ENCODE measurements around the gene TIMM50. TPM values are rescaled to one million over a fixed set of nuclear protein-coding genes. Genes with fewer than 3 reads are reported as not detected.

TIMM50 gene
- total RNA-seq, 1 experiment from 2014 or later, result 174 TPM

- POLR2A ChIA-PET (ENCODE audit: low non-redundant PET), result no interaction called here
- intact Hi-C loops (cut with micrococcal nuclease; ENCODE audit: unreplicated experiment), result loop anchor here (2.0 to 10.0 kb wide), 4 partner anchors 52 to 418 kb away; partner anchors contain the start of gene TIMM50
- peak within 1 kb of the TSS; percentile 81 for H3K4me3 ChIP-seq (ENCODE audit: low read depth, low read length, poor library complexity, severe bottlenecking)
- DNase-seq (ENCODE audit: low spot score), result peak; percentile 97
- H3K9me3 ChIP-seq (ENCODE audit: low read depth, low read length, poor library complexity, severe bottlenecking), result no peaks in the 10 kb centered on the region
- peak; percentile 94 for TF ChIP-seq CTCF (conservative IDR thresholded peaks at IDR 0.05; ENCODE audit: low read depth, low read length)
- no peak for TF ChIP-seq EZH2 (IDR thresholded peaks at IDR 0.05; ENCODE audit: borderline replicate concordance, low read depth, low read length, poor library complexity, severe bottlenecking)
- CTCF ChIA-PET, result interaction anchor here (0.7 to 1.3 kb wide), 3 partner anchors 13 to 92 kb away, joined by 3 to 8 read pairs (median 5); no protein-coding TSS in a partner anchor
- no peaks in the 10 kb centered on the region for H3K36me3 ChIP-seq (ENCODE audit: insufficient read depth, low read length, poor library complexity, severe bottlenecking)
- H3K4me1 ChIP-seq (ENCODE audit: insufficient read depth, low read length, poor library complexity, severe bottlenecking), result peaks cover 10% of the 10 kb centered on the region
- peak within 1 kb of the TSS; percentile 60 for H3K27ac ChIP-seq (ENCODE audit: low read depth, low read length, poor library complexity, severe bottlenecking)
- no TSS peak for BruUV-seq (replicated peaks)
- H3K27me3 ChIP-seq (replicated peaks; ENCODE audit: insufficient read depth, low read depth, low read length, poor library complexity), result no peaks in the 10 kb centered on the region
Measured at GRCh38 chr19:39532233-39533002, 51.8 kb downstream of the TIMM50 start, which contains the start of gene EID2B. TSS of gene EID2B (minus strand) at chr19:39532852. CDS start at chr19:39532802, 50 bp downstream.

- no TSS peak for BruUV-seq (replicated peaks)
- H3K4me3 ChIP-seq (ENCODE audit: low read depth, low read length, poor library complexity, severe bottlenecking), result peak overlapping the region; percentile 81
- intact Hi-C loops (cut with micrococcal nuclease; ENCODE audit: unreplicated experiment), result loop anchor here (2.0 to 10.0 kb wide), 4 partner anchors 52 to 418 kb away; partner anchors contain the start of gene TIMM50
Measured at GRCh38 chr19:39533003-39533512, 52.4 kb downstream of the TIMM50 start.

GRCh38 chr19:39533791-39534190, 53.2 kb downstream of the TIMM50 start:
- TF ChIP-seq CTCF (conservative IDR thresholded peaks at IDR 0.05; ENCODE audit: low read depth, low read length) (no peak), EZH2 (IDR thresholded peaks at IDR 0.05; ENCODE audit: borderline replicate concordance, low read depth, low read length, poor library complexity, severe bottlenecking) (no peak)
- H3K4me1 ChIP-seq (ENCODE audit: insufficient read depth, low read length, poor library complexity, severe bottlenecking), result peaks cover 10% of the 10 kb centered on the region
- ChIA-PET CTCF (no interaction called here), POLR2A (ENCODE audit: low non-redundant PET) (no interaction called here)
- no peak overlapping the region for H3K4me3 ChIP-seq (ENCODE audit: low read depth, low read length, poor library complexity, severe bottlenecking)
- DNase-seq (ENCODE audit: low spot score), result no peak
- intact Hi-C loops (cut with micrococcal nuclease; ENCODE audit: unreplicated experiment), result loop anchor here (2.0 to 10.0 kb wide), 4 partner anchors 53 to 419 kb away; partner anchors contain the start of gene TIMM50
- H3K9me3 ChIP-seq (ENCODE audit: low read depth, low read length, poor library complexity, severe bottlenecking), result no peaks in the 10 kb centered on the region
- no peak overlapping the region for H3K27ac ChIP-seq (ENCODE audit: low read depth, low read length, poor library complexity, severe bottlenecking)
- H3K36me3 ChIP-seq (ENCODE audit: insufficient read depth, low read length, poor library complexity, severe bottlenecking), result no peaks in the 10 kb centered on the region
- no TSS peak for BruUV-seq (replicated peaks)
- no peaks in the 10 kb centered on the region for H3K27me3 ChIP-seq (replicated peaks; ENCODE audit: insufficient read depth, low read depth, low read length, poor library complexity)

More at GRCh38 chr19:39533003-39533512, 52.4 kb downstream of the TIMM50 start:
- POLR2A ChIA-PET (ENCODE audit: low non-redundant PET), result no interaction called here
- no peak for DNase-seq (ENCODE audit: low spot score)
- TF ChIP-seq EZH2 (IDR thresholded peaks at IDR 0.05; ENCODE audit: borderline replicate concordance, low read depth, low read length, poor library complexity, severe bottlenecking) (no peak), CTCF (conservative IDR thresholded peaks at IDR 0.05; ENCODE audit: low read depth, low read length) (no peak)
- Histone ChIP-seq H3K36me3 (ENCODE audit: insufficient read depth, low read length, poor library complexity, severe bottlenecking) (no peaks in the 10 kb centered on the region), H3K4me1 (ENCODE audit: insufficient read depth, low read length, poor library complexity, severe bottlenecking) (peaks cover 10% of the 10 kb centered on the region), H3K9me3 (ENCODE audit: low read depth, low read length, poor library complexity, severe bottlenecking) (no peaks in the 10 kb centered on the region), H3K27me3 (replicated peaks; ENCODE audit: insufficient read depth, low read depth, low read length, poor library complexity) (no peaks in the 10 kb centered on the region), H3K27ac (ENCODE audit: low read depth, low read length, poor library complexity, severe bottlenecking) (no peak overlapping the region)
- CTCF ChIA-PET, result interaction anchor here (0.7 to 1.3 kb wide), 2 partner anchors 13 to 93 kb away, joined by 5 to 8 read pairs; no protein-coding TSS in a partner anchor

Data from A673 (cell line).